Panc1 (cell line): ENCODE measurements around the gene KCNIP3.
"Not testable (repeated sequence)": the region's sequence is repeated elsewhere in the genome, so short reads cannot be mapped to it uniquely, and the experiment has no call there.

Source experiments
- CTCF ChIP-seq: fragments of 450-650 bp; IDR thresholded peaks from 2 replicates; pipeline ENCODE4 v1.5.1; 2017; ENCODE audit warnings: mild to moderate bottlenecking
- POLR2AphosphoS5 ChIP-seq: IDR thresholded peaks from 2 replicates; pipeline ENCODE4 v1.6.1; 2012; ENCODE audit warnings: mild to moderate bottlenecking, low read depth, low read length, moderate library complexity
- REST ChIP-seq, 2 experiments: IDR thresholded peaks; 2 replicates each; pipeline ENCODE4 v1.6.1; 2011 to 2012; ENCODE audit warnings: low read depth in 2 of 2, control low read depth in 1 of 2, low read length in 1 of 2, mild to moderate bottlenecking in 1 of 2, moderate library complexity in 1 of 2; ENCODE audit not compliant: insufficient read depth in 1 of 2
- SIN3A ChIP-seq: IDR thresholded peaks from 2 replicates; pipeline ENCODE4 v1.6.1; 2012; ENCODE audit warnings: low read depth, mild to moderate bottlenecking, low read length, moderate library complexity, borderline replicate concordance; ENCODE audit not compliant: insufficient read depth
- TCF7L2 ChIP-seq: IDR thresholded peaks from 2 replicates; pipeline ENCODE4 v1.6.1; 2011; ENCODE audit warnings: mild to moderate bottlenecking, low read depth, low read length, inconsistent platforms

- TF ChIP-seq CTCF; POLR2AphosphoS5; REST (IDR thresholded peaks at IDR 0.05; ENCODE audit: insufficient read depth in 1 of 2, low read depth in 2 of 2, low read length in 1 of 2); TCF7L2; SIN3A: not testable (repeated sequence)
Measured at GRCh38 chr2:95415561-95415960, 118.4 kb downstream of the KCNIP3 start.
